Measurements from ENCODE around the gene EBF3.

GRCh38 chr10:129966889-129967578 is 3.0 kb upstream of the EBF3 start:
- TF ChIP-seq CTCF (IDR thresholded peaks at IDR 0.05; ENCODE audit: borderline replicate concordance, extremely low read depth, low read length, poor library complexity, severe bottlenecking) (no peak), EZH2 (IDR thresholded peaks at IDR 0.05; ENCODE audit: borderline replicate concordance, low read depth, low read length, severe bottlenecking) (no peak)
